K562 (cell line): ENCODE results near the gene P2RY14.

Experiments used
- CTCF ChIP-seq, 3 experiments: IDR thresholded peaks in 2 of 3; conservative IDR thresholded peaks in 1 of 3; 2 replicates each; pipeline ENCODE4 v1.5.1; 2011 to 2012; ENCODE audit warnings: low read length in 3 of 3, mild to moderate bottlenecking in 3 of 3, control low read depth in 2 of 3, improper control_type of control experiment in 1 of 3, inconsistent platforms in 1 of 3, low read depth in 1 of 3, mixed read lengths in 1 of 3, moderate library complexity in 1 of 3; ENCODE audit not compliant: insufficient read depth in 2 of 3
- POLR2A ChIP-seq: fragments of 450-650 bp; conservative IDR thresholded peaks from 2 replicates; pipeline ENCODE4 v1.6.1; 2016
- POLR2AphosphoS5 ChIP-seq: IDR thresholded peaks from 2 replicates; pipeline ENCODE4 v1.6.1; 2011; ENCODE audit warnings: mild to moderate bottlenecking, low read depth, low read length, moderate library complexity; ENCODE audit not compliant: control insufficient read depth, insufficient read depth
- TEAD4 ChIP-seq, 2 experiments: sonication (generic) in 1 of 2; formaldehyde crosslinking in 1 of 2; IDR thresholded peaks; 2 replicates each; pipeline versions ENCODE4 v1.6.1 to v1.8.0; 2012 to 2022; ENCODE audit warnings: borderline replicate concordance in 1 of 2, inconsistent platforms in 1 of 2, low read length in 1 of 2, mild to moderate bottlenecking in 1 of 2, missing genetic modification reagents in 1 of 2

GRCh38 chr3:151230646-151231045 lies 47.7 kb downstream of the P2RY14 start:
- TF ChIP-seq TEAD4 (IDR thresholded peaks at IDR 0.05; ENCODE audit: low read length) (no peak), TEAD4 (CRISPR knock-in tag; IDR thresholded peaks at IDR 0.05; ENCODE audit: borderline replicate concordance) (no peak), POLR2A (no peak), POLR2AphosphoS5 (no peak), CTCF (IDR thresholded peaks at IDR 0.05 in 2 of 3, conservative IDR thresholded peaks at IDR 0.05 in 1 of 3; ENCODE audit: insufficient read depth in 2 of 3, low read depth in 1 of 3, low read length in 3 of 3) (no peak)
